Umbilical cord (tissue), 1 donor: ENCODE data around the gene HTATIP2. TPM values are rescaled to one million over a fixed set of nuclear protein-coding genes. Genes with fewer than 3 reads are reported as not detected.

ENCODE experiments used
- total RNA-seq: library from RNA; depleted of rRNA; stranded (reverse); fragments of >200 nt; gene quantifications from one replicate; pipeline ENCODE4 v1.2.3, GENCODE V29; 2014; ENCODE audit warnings: low replicate concordance; ENCODE audit not compliant: insufficient read depth

The HTATIP2 gene
- total RNA-seq, 1 donor from 2014 or later, result 21.7 TPM

Other genes with a start within 250 kb of the HTATIP2 start
- gene DBX1, start 203.2 kb upstream of the HTATIP2 start, total RNA-seq, result not detected
- 13.7 TPM for gene PRMT3, start 24.0 kb downstream of the HTATIP2 start, total RNA-seq
- gene SLC6A5, start 235.9 kb downstream of the HTATIP2 start, total RNA-seq, result 2.2 TPM